Fibroblast of skin of left biceps (primary cell): ENCODE results near the gene TEX261.
"Not testable (repeated sequence)": the region's sequence is repeated elsewhere in the genome, so short reads cannot be mapped to it uniquely, and the experiment has no call there.

Experiments
- DNase-seq, 2 experiments: peaks; one replicate each; pipeline ENCODE4 v3.0.0-alpha.2; 2013; ENCODE audit warnings: low read depth in 2 of 2

The TEX261 gene

DNA sequence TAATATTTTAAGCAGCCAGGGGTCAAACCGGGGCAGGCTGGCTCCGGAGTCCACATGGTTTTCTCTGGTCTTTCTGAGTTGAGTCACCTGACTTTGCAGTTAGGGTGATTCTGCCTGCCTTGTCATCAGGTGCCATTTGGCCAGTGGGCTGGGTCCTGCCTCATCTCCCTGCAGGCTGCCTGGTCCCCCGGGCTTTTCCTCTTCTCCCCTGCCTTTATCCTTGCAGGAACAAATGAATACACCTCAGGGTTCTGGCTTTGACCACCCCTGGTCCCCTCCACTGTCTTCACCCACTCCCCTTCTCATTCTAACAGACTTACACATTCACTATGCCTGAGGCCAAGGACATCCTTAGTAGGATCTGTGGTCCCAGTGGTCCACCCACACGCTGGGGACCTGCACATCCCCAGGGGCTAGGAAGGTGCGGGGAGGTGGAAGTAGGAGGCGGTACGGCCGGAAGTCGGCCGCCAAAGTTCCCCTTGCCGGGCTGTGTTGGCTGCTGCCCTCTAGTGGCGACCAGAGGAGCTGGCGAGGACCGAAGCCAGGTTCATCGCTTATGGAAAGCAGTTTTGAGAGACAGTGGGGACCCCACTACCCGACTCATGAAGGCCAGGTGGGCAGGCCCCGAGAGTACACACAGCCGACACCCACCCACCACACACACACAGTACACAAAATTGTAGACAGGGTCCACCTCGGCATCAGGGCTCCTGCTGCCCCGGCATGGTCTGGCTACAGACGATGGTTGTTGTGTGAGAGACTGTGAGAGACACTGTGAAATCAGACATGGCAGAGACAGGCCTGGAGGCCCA lies 6.3 kb upstream of the TEX261 start:
- no peak for DNase-seq

DNA sequence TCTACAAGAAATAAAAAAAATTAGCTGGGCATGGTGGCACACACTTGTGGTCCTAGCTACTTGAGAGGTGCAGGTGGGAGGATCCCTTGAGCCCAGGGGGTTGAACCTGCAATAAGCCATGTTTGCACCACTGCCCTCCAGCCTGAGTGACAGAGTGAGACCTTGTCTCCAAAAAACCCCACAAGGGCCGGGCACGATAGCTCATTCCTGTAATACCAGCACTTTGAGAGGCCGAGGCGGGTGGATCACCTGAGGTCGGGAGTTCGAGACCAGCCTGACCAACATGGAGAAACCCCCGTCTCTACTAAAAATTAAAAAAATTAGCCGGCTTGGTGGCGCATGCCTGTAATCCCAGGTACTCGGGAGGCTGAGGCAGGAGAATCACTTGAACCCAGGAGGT lies 5.3 kb upstream of the TEX261 start:
- DNase-seq = not testable (repeated sequence)

DNA sequence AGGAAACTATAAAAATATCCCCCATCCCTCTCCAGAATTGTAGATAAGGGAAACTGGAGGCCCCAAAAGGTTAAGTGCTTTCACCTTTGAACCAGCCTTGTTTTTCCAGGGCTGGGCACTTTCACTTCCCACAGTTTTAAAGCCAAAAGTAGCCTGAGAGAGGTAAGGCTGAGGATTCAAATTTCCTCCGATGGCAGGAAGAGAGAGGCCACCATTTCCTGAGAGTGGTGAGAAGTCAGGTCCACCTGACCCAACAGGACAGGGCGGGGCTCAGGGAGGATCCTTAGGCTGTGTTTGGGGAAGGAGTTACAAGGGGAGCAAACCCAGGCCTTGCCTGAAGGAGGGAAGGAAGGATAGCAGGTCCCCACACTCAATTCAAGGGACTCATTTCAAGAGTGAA lies 4.7 kb upstream of the TEX261 start:
- DNase-seq = no peak

DNA sequence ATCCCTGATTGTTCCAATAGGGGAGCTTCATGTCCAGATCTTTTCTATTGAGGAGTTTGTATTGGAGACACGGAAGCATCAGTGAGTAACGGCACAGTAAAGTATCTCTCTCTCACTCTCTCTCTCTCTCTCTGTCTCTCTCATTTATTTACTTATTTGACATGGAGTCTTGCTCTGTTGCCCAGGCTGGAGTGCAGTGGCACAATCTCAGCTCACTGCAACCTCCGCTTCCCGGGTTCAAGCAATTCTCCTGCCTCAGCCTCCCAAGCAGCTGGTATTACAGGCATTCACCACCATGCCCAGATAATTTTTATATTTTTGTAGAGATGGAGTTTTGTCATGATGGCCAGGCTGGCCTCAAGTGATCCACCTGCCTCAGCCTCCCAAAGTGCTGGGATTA lies 4.2 kb upstream of the TEX261 start:
- DNase-seq = not testable (repeated sequence)

DNA sequence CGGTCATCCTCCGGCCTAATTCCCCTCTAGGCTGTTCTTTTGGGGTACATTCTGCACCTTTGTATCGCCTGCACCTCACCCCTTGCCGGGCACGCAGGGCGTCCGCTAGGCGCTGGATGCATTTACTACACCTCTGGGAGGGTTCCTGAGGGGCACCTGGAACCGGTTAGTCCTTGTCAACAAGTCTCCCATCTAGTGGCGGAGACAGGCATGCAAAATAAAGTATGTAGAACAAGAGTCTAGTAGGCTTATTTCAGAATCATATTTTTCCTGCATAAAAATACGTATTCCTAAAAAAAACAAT lies 705 bp upstream of the TEX261 start:
- no peak for DNase-seq

DNA sequence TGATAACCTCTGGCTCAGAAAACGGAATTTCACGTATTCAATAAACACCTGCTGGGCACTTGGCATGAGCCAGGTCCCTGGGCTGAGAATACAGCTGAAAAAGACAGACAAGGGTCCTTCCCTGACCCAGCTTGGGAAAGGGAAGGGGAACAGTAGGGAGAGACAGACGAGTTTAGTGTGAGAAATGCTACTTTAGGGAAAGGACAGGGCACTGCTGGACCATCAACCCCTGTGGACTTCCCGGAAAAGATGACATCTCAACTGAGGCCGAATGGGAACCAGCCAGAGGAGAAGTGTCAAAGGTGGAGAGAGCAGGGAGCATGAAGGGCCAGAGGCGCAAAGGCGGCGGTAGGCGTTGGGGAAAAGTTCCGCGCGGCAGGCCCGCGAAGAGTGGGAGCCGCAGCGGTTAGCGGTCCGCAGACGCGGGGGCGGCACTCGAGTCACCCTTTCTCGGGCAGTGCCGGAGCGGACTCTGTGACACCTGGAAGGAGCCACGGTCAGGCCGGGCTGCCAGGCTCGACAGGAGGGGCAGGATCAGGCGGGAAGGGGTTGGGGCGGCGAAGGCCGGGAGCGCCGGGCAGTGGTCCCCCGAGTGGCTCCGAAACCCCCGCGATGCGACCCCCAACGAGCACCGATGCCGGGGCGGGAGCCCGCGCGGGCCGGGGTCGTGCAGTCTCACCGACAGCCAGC lies 519 bp downstream of the TEX261 start:
- DNase-seq = no peak

DNA sequence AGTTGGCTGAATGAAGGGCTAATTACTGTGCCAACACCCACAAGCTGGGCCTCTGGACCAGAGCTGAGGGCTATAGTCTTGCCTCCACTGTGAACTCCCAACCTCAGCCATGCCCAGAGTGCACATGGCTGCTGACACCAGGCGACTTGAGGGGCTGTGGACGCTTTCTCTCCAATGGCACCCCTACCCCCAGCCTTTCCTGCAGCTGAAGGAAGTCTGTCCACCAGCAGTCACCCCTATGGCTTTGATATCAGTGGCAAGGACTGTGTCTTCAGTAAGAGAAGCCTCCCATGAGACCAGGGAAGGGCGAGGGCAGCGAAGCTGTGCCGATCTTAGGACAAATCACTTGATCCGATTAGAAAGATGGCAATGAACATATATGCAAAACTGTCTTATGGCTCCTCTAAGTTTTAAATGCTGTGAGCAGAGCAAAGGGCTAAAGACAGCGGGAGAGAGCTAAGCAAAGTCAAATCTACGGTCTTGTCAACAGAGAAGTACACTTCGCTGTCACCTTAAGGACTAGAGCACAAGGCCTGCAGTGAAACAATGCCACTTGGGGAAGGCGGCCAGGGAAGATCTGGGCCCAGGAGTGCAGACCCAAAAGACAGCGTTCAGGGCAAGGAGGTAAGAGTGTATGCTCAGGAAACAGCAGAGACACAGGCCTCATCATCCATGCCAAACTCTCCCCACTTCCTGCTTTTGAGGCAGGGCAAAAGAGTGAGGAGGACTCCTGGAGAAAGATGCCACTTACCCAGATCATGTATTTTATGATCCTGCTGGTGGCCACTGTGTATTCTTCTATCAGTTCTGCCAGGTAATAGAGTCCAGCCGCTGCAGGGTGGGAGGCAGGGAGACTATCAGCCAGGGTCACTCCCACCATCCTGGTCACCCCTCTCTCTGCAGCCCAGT lies 1.5 kb downstream of the TEX261 start:
- no peak for DNase-seq

DNA sequence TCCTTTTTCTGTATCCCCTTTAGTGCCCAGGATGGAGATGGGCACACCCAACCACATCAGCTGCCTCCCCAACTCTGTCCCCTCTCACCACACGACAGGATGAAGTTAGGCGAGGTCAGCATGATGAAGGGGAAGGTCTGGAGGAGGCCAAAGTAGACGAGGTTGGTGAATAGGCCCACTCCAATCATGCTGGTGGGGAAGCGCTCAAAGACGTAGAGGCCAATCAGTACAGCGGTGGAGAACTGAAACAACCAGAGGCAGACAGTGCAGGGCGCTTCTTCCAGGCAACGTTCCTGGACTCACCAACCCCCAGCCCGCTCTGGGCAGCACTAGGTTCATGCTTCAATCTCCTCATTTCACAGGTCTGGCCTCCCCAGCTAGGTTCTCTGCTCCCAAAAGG lies 2.9 kb downstream of the TEX261 start:
- DNase-seq = no peak

DNA sequence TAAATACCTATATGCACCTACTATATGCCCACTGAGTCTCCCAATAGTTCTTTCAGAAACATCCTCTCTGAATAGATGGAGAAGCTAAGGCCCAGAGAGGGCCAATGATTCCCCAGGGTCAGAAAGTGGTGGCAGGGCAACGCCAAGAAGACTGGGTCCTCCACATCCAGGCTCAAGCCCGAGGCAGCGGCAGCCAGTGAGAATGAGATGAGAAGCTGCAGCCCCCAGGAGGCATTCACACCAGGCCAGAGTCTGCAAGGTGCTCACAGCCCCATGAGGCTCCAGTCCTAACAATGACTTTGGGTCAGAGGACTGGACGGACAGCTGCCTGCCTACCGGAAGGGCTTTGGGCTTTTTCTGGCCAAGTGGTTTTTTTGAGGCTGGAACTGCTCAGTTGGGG lies 3.5 kb downstream of the TEX261 start:
- DNase-seq = no peak

DNA sequence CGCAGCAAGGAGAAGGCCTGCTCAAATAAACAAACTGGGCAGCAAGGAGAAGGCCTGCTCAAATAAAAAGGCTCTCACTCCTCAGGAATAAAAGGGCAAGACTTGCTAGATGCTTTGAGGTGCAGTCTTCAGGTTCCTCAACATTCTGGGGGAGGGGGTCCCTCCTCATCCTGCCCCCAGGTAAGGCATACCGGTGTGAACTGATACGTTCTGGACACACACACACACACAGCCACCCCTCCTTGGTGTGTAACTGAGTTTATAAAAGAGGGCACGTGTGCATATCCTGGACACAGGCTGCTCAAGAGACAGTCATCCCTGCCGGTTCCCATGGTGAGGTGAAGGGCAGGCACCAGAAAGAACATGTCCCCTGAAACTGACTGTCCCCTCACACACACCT lies 4.5 kb downstream of the TEX261 start:
- no peak for DNase-seq

DNA sequence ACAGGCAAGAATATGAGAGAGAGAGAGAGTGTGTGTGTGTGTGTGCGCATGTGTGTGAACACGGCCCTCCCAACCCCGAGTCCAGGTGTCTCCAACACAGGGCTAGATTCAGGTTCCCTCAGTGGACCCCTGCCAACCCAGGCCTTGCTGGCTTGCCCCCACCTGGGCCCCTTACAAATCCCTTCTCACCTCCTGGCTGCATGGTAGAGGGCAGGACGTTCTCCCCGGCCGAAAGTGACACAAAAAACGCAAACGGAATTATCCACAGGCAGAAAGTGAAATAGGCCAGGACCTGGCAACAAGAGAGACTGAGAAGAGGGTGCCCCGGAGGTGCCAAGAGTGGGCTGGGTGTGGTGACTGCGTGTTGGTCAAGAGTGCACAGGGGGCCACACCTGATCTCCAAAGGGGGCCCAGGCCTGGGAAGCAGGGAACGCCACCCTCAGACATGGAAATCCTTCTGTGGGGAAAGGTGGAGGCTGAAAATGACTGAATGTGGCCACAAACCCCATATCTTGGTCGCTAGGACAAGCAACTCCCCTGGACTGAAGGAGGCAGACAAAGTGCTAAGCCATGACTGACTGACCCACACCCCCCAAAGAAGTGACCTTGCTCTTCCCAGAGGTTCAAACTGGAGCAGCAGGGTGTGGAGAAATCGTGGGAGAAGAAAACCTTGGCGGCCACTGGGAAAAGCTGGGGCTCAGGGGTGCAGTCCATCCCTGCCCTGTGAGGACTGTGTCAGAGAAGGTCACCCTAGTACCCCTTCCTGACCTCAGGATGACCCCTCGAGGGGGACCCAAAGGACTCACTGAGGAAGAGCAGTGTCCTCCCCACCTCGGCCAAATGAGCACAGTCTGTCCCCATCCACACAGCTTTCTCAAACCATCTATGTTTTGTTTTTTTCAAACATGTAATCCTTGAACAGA lies 5.7 kb downstream of the TEX261 start:
- DNase-seq = no peak

DNA sequence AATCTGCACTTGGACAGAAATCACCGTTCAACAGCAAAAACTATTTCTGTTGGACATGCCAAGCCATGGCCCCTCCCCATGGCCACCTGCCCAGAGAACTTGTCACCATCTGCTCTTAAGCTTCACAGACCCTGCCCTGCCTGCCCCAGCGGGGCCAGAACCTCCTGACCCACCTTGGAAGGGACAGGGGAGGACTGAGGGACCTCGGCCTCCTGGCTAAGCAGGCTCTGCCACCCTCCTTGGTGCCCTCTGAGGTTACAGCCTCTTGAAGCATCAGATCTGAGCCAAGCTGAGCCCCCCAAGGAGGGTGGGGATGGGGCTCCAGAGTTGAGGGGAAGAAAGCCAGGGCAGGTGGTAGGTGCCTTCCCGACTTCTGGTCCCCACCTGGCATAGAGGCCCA lies 6.5 kb downstream of the TEX261 start:
- DNase-seq = no peak

DNA sequence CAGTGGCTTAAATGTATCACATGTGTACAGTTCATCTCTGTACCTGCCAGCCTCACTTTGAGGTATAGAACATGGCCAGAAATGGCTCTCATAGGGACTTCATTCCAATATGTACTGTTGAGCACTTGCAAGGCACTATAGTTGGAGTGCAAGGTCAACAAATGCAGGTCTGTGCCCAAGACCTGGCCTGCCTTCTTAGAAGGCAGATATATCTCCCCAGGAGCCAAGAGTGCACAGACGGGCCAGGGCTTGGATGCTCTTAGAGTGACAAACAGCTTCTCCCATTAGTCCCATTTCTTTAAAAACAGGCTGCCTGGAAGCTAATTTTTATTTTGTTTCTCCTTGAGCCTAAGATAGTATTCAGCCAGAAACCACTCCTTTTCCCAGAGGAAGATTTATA lies 7.3 kb downstream of the TEX261 start:
- no peak for DNase-seq

DNA sequence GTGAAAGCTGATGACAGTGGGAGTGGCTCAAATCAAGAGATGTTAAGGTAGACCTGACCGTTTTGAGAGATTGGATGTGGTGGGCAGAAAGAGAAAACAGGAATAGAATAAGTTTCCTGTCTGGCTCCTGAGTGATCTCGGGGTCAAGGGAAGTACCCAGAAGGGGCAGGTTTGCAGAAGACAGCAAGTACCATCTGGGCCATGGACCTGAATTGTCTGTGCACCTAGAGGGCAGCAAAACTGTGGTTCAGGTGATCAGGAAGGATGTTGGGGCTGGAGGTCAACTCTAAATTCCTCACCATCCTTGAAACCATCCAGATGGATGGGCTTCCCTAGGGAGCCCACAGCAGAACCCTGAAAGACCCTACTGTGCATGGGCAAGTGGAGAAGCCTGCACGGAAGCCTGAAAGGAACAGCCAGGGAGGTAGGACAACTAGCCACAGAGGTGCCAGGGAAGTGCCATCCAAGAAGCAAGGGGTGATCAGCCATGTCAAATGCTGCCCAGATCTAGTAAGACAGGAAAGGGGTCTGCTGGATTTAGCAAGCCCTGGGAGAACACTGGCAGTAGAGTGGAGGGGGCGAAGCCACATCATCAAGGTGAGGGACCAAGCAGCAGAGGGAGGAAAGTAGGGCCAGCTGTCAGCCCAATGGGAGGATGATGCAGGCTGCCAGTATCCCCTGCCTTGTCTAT lies 8.0 kb downstream of the TEX261 start:
- DNase-seq = no peak

DNA sequence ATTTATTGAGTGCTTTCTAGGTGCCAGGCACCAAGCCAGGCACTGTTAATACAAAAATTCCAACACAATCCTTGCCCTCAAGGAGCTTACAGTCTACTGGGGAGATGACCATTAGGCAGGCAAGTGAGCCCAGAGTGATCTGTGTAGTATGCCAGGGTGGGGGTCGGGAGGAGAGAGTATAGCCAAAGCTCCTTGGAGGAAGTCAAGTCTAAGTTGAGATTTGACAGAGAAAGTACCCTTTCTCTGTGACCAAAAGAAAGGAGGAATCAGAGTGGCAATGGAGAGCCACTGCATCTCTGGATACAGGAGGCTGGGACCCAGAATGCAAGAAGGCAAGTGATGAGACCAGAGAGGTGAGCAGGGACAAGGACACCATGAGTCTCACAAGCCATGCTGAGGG lies 8.7 kb downstream of the TEX261 start:
- DNase-seq = no peak

DNA sequence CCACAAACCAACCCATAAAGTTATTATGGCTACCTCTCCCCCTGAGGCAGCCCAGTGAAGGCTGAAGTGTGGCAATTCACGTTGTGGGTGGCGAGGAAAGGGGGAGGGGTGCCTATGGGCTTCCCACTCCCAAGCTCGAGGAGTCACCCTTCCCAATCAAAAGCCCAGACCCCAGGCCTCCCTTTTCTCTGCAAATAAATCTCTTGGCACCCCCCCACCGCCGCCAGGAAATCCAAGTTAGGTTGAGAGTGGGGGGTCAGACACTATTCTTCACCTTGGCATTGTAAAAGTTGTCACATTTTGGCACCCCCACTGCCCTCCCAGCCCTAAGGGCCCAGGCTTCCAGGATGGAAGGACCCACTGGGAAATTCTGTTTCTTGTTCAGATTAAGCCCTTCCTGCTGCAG lies 9.4 kb downstream of the TEX261 start:
- no peak for DNase-seq

DNA sequence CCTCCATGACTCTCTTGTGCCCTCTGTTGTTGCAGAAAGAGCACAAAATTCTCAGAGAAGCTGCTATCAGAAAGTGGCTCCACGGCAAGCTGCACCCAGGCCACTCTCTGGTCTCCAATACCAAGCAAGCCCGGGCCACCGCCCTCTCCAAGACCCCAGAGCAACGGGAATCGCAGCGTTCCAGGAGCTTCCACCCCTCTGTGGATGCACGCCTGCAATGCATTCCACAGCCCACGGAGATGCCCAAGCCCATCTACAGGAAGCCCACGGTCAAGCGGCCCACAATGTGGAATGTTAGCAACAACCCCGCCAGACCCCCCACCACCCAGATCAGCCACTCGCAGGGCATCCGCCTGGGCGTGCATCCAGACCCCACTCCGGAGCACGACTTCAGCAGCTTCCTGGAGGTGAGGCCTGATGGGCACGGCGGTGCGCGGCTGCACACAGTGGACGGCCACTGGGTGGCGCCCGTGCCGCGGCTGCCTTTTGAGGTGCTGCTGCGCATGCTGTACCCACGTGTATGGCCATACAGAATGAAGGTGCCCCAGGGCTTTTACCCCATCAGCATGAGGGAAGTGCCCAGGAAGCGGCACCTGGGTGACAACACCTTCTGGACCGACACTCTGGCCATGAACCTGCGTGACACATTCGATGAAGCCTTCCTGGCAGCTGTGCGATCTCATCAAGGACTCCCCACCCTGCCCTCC lies 9.9 kb downstream of the TEX261 start:
- DNase-seq = no peak

DNA sequence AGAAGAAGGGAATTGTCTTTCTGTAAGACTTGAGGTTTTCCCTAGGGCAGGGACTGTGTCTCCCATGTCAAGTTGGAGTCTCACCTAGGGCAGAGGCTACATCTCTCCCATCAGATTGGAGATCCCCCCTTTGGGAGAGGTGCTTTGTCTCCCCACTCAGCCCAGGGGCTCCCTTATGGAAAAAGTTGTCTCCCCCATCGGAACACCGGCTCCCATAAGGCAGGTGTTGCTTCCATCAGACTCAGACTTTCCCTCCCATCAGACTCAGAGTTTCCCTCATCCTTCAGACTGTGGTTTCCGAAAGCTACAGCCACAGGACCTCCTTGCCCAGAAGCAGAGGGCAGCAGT lies 10.5 kb downstream of the TEX261 start:
- DNase-seq = no peak

DNA sequence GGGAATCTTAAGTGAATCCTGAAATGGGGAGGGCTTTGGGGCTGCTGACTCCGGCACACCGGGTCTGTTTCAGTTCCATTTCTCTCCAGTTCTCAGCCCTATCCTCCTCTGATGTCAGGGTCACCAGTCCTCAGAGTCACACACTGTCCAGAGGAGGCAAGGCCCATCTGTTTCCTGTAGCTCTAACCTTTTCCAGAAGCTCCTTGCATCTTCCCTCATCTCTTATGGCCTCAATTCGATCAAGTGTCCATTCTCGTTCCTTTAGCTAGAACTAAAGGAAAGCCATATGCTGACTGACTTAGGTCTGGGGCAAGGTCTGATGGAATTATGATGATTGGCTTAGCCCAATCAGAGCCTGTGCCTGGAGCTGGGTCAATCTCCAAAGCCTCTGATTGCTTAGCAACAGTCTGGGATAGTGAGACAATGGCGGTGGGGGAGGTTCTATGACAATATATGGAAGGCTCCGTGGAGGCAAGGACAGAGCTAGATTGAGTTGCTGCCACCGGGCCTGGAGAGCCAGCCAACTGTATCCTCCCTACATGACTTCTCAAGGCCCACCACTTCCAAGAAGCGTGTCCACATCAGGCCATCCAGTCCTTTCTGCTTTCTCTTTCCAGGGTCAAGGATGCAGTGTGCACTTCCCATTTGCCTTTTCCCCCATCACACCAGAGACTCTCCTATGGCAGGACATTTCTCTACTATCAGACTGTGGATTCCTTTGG lies 11.0 kb downstream of the TEX261 start:
- DNase-seq = no peak

DNA sequence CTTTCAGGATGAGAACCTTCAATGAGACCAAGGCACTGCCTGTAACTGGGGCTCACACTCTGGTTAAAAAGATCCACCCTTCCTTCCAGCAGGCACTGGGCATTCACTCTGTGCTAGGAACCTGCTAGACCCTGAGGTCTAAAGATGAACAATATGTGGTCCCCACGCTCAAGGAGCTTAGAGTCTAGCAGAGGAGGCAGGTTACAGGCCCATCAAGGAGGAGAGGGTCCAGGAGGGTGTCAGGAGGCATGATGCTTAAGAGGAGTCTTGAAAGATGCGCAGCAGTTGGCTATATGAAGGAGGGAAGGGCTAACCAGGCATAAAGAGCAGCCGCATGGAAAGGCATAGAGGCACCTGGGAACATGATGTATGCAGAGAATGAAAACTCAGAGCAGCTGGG lies 11.7 kb downstream of the TEX261 start:
- no peak for DNase-seq
